NCI-H524 treated with DMSO at 0.1 percent for 48 hours (cell line): ENCODE measurements around the gene ANKK1.
A peak's percentile ranks its signal among the peaks of the same experiment; 100 is the strongest.

Experiments
- DNase-seq: peaks from one replicate; lab custom pipeline; 2025; lab: John Stamatoyannopoulos, UW

The ANKK1 gene

GRCh38 chr11:113378692-113379091 is 8.9 kb upstream of the ANKK1 start:
- DNase-seq, result no peak

- no peak for DNase-seq
Measured at GRCh38 chr11:113382121-113382520, 5.5 kb upstream of the ANKK1 start.

DNA sequence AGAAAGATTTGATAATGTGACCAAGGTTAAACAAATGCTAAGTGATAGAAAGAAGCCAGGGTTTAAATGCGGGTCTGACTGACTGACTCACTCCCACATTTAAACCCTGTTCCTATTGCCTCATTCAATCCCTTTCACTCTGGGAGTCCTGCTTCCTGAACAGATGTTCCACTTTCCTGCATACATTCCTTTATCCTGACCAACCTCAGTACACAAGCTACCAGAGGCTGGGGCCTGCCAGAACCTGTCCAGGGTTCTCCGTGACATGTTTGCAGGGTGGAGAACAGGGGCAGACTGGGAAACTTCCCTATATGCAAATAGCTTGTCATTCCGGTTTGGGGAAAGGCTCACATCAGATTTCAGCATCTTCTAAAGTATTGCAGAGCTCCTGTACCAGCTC is 3.0 kb upstream of the ANKK1 start:
- no peak for DNase-seq

DNA sequence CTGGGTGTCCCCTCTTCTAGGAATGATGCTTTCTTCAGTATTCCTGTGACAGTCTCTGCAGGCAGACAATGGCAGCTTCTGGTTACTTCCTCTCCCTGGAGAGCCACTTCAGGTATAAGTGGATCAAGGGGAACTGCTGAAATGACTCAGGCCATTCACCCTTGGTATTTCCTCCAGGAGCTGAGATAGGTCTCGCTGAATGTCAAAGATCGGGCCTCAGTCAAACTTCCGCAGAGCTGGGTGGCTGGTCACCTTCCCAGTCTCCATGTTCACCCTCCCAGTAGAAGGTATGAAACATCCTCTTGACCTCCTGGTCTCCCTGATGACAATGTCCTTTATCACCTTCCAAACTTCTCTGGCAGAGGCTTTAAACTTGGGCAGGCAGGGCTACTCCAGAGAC is 1.8 kb upstream of the ANKK1 start:
- DNase-seq, result no peak

DNA sequence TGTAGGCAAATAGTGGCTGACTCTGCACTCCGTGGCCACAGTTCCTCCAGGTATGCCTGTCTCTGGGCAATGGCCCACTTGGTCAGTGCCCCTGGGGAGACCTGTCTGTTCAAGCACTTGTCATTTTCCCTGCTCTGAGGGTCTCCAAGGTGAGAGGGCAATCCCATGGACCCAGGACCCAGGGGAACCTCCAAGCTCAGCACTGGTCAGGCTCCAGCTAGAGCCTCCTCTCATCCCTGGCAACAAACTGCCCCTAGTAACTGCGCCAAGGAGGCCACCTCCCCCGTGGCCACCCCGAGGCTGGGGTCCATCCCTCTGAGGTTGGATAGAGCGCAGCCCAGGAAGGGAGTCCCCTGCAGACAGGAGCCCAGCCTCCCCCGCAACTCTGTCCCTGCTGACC is 713 bp upstream of the ANKK1 start:
- no peak for DNase-seq

- peak; percentile 99 for DNase-seq
Measured at GRCh38 chr11:113389272-113389671, 1.7 kb downstream of the ANKK1 start.

DNA sequence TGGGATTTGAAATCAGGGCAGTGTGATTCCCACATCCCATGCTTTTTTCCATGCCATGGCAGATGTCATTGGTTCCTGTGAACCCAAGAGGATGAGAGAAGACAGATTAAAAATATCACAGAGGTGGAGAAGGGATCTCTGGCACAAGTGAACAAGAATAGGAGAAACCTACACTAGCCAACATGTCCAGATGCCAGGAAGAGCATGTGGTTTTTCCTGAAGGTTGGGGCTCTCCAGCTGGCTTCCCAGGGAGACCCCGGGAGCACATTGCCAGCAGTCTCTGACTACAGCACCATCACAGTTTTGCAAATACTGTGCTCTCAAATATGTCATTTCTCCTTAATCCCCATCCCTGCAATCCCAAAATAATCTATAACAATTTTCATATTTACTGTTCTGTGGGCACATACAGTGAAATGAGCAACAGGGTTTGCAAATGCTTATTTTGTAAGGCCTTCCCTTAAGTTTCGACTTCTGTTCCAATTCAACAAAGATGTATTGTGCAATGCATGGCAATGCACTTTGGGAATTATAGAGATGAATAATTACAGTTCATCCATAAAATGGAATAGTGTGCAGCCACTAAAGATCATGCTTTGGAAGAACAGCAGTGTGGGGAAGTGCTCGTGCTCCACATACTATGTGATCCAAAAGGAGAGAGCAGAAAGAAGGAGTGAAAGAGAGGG is 4.8 kb downstream of the ANKK1 start:
- no peak for DNase-seq

DNA sequence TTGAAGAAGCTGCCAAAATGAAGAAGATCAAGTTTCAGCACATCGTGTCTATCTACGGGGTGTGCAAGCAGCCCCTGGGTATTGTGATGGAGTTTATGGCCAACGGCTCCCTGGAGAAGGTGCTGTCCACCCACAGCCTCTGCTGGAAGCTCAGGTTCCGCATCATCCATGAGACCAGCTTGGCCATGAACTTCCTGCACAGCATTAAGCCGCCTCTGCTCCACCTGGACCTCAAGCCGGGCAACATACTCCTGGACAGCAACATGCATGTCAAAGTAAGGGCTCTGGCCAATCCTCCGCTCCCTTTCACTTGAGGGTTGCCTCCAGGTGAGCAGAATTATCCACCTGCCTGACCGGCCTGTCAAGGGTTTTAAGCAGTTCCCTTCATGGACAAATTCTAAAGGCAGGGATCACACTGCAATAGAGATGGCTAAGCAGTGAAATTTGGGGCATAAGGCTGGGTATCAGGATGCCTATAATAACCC is 6.0 kb downstream of the ANKK1 start:
- no peak for DNase-seq

GRCh38 chr11:113394919-113395318 is 7.3 kb downstream of the ANKK1 start:
- no peak for DNase-seq

DNA sequence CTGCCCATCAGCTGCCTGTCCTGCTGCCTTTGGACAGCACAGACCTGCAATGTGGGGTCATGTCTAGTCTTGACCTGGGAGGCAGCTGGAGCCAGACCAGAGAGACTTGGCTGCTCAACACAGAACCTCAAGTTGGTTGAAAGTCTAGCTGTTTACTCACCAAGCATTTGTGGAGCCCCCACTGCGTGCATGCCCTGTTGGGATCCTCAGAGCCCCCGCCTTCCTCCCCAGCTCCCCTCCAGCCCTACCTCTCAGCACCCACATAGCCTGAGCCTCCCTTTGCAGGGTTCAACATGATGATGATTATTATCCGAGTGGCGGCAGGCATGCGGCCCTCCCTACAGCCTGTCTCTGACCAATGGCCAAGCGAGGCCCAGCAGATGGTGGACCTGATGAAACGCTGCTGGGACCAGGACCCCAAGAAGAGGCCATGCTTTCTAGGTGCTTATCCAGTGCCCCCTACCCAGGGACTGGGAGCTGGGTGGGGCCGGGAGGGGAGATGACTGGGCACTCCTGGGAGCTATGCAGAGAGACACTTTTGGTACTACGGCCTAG is 8.3 kb downstream of the ANKK1 start:
- no peak for DNase-seq

GRCh38 chr11:113396690-113397089 is 9.1 kb downstream of the ANKK1 start:
- DNase-seq, result no peak

DNA sequence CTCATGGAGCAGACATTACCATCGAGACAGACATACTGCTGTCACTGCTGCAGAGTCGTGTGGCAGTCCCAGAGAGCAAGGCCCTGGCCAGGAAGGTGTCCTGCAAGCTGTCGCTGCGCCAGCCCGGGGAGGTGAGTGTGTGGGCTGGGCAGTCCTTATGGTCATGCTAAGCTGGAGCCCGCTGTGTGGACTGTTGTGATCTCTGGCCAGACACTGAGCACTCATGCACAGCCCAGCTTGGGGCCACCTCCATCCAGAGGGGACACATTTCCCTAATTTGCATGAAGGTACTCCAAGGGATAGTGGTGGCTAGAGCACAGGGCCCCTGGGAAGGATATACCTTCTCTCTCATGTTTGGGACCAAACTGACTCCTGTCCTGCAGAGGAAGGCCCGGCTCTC is 9.6 kb downstream of the ANKK1 start:
- no peak for DNase-seq

GRCh38 chr11:113397821-113398220 is 10.2 kb downstream of the ANKK1 start:
- no peak for DNase-seq

DNA sequence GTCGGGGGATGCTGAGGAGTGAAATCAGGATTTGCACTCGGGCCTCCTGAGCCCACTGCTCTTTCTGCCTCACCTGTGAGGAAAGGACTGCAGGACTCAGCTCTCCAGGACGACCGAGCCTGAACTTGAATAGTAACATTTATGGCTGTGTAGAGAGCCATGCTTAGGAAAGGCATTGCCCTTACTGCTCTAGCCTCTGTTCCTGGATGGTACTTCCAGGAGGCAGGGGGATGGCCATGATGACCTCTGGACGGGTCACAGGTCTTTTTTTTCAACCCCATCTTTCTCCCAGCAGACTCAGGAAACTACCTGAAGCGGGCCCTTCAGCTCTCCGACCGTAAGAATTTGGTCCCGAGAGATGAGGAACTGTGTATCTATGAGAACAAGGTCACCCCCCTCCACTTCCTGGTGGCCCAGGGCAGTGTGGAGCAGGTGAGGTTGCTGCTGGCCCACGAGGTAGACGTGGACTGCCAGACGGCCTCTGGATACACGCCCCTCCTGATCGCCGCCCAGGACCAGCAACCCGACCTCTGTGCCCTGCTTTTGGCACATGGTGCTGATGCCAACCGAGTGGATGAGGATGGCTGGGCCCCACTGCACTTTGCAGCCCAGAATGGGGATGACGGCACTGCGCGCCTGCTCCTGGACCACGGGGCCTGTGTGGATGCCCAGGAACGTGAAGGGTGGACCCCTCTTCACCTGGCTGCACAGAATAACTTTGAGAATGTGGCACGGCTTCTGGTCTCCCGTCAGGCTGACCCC is 11.3 kb downstream of the ANKK1 start:
- DNase-seq, result no peak

GRCh38 chr11:113400631-113401230 is 13.2 kb downstream of the ANKK1 start:
- DNase-seq, result no peak

GRCh38 chr11:113401718-113402117 is 14.1 kb downstream of the ANKK1 start:
- DNase-seq, result no peak

- DNase-seq, result no peak
Measured at GRCh38 chr11:113404859-113405430, 17.4 kb downstream of the ANKK1 start.

GRCh38 chr11:113405724-113406478 is 18.3 kb downstream of the ANKK1 start:
- no peak for DNase-seq

- no peak for DNase-seq
Measured at GRCh38 chr11:113407163-113407562, 19.6 kb downstream of the ANKK1 start.

- DNase-seq, result no peak
Measured at GRCh38 chr11:113408206-113408605, 20.6 kb downstream of the ANKK1 start.

GRCh38 chr11:113408887-113409286 is 21.3 kb downstream of the ANKK1 start:
- no peak for DNase-seq

- no peak for DNase-seq
Measured at GRCh38 chr11:113409526-113409925, 21.9 kb downstream of the ANKK1 start.
